ENCODE data around the gene SMC5. TPM values are rescaled to one million over a fixed set of nuclear protein-coding genes. Genes with fewer than 3 reads are reported as not detected.

The SMC5 gene
- total RNA-seq, 1 donor from 2014 or later: 14.6 TPM

GRCh38 chr9:70292253-70292652 lies 33.5 kb downstream of the SMC5 start:
- H3K9me3 ChIP-seq (ENCODE audit: control insufficient read depth in 3 of 3, low read length in 3 of 3): peaks cover 0 to 2% (median 1%) of the 10 kb centered on the region in 3 donors
- H3K27ac ChIP-seq (ENCODE audit: low read depth, low read length): no peak overlapping the region
- H3K36me3 ChIP-seq (ENCODE audit: control insufficient read depth in 3 of 3, insufficient read depth in 3 of 3, low read length in 3 of 3): peaks cover 0 to 6% (median 3%) of the 10 kb centered on the region in 3 donors
- H3K9ac ChIP-seq (ENCODE audit: low read depth in 1 of 3, low read length in 3 of 3): no peak overlapping the region
- no peak overlapping the region for H3K4me3 ChIP-seq (ENCODE audit: low read length in 3 of 3)
- H3K4me1 ChIP-seq (ENCODE audit: control insufficient read depth in 3 of 3, insufficient read depth in 3 of 3, low read length in 3 of 3): no peaks in the 10 kb centered on the region
- H3K27me3 ChIP-seq (ENCODE audit: control insufficient read depth in 3 of 3, insufficient read depth in 3 of 3, low read length in 3 of 3): no peaks in the 10 kb centered on the region

GRCh38 chr9:70293214-70293613 lies 34.4 kb downstream of the SMC5 start:
- Histone ChIP-seq H3K4me3 (ENCODE audit: low read length in 3 of 3) (no peak overlapping the region), H3K36me3 (ENCODE audit: control insufficient read depth in 3 of 3, insufficient read depth in 3 of 3, low read length in 3 of 3) (peaks cover 3 to 7% (median 3%) of the 10 kb centered on the region in 3 donors), H3K27ac (ENCODE audit: low read depth, low read length) (no peak overlapping the region), H3K27me3 (ENCODE audit: control insufficient read depth in 3 of 3, insufficient read depth in 3 of 3, low read length in 3 of 3) (no peaks in the 10 kb centered on the region), H3K9me3 (ENCODE audit: control insufficient read depth in 3 of 3, low read length in 3 of 3) (peaks cover 0 to 2% (median 1%) of the 10 kb centered on the region in 3 donors), H3K9ac (ENCODE audit: low read depth in 1 of 3, low read length in 3 of 3) (no peak overlapping the region), H3K4me1 (ENCODE audit: control insufficient read depth in 3 of 3, insufficient read depth in 3 of 3, low read length in 3 of 3) (no peaks in the 10 kb centered on the region)

DNA sequence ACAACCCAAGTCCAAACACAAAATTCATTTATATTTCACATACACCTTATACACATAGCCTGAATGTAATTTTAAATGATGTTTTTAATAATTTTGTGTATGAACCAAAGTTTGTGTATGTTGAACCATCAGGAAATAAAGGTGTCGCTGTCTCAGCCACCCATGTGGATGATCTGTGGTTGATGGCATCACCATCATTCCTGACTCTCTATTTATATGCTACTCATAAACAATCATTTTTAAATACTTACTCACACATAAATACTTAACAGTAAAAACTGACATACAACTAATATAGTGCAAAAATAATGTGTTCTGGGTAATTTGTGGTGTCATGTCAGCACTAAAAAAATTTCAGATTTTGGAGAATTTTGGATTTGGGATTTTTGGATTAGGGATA lies 38.4 kb downstream of the SMC5 start:
- Histone ChIP-seq H3K4me1 (ENCODE audit: control insufficient read depth in 3 of 3, insufficient read depth in 3 of 3, low read length in 3 of 3) (no peaks in the 10 kb centered on the region), H3K27ac (ENCODE audit: low read depth, low read length) (no peak overlapping the region), H3K27me3 (ENCODE audit: control insufficient read depth in 3 of 3, insufficient read depth in 3 of 3, low read length in 3 of 3) (no peaks in the 10 kb centered on the region), H3K9me3 (ENCODE audit: control insufficient read depth in 3 of 3, low read length in 3 of 3) (peaks cover 0 to 2% (median 0%) of the 10 kb centered on the region in 3 donors), H3K4me3 (ENCODE audit: low read length in 3 of 3) (no peak overlapping the region), H3K36me3 (ENCODE audit: control insufficient read depth in 3 of 3, insufficient read depth in 3 of 3, low read length in 3 of 3) (peaks cover 2 to 19% (median 8%) of the 10 kb centered on the region in 3 donors), H3K9ac (ENCODE audit: low read depth in 1 of 3, low read length in 3 of 3) (no peak overlapping the region)

- H3K4me3 ChIP-seq (ENCODE audit: low read length in 3 of 3): no peak overlapping the region
- no peaks in the 10 kb centered on the region for H3K27me3 ChIP-seq (ENCODE audit: control insufficient read depth in 3 of 3, insufficient read depth in 3 of 3, low read length in 3 of 3)
- no peak overlapping the region for H3K27ac ChIP-seq (ENCODE audit: low read depth, low read length)
- H3K9me3 ChIP-seq (ENCODE audit: control insufficient read depth in 3 of 3, low read length in 3 of 3): no peaks in the 10 kb centered on the region
- H3K9ac ChIP-seq (ENCODE audit: low read depth in 1 of 3, low read length in 3 of 3): no peak overlapping the region
- H3K4me1 ChIP-seq (ENCODE audit: control insufficient read depth in 3 of 3, insufficient read depth in 3 of 3, low read length in 3 of 3): no peaks in the 10 kb centered on the region
- H3K36me3 ChIP-seq (ENCODE audit: control insufficient read depth in 3 of 3, insufficient read depth in 3 of 3, low read length in 3 of 3): peaks cover 2 to 25% (median 13%) of the 10 kb centered on the region in 3 donors
These were observed 39.5 kb downstream of the SMC5 start for GRCh38 chr9:70298245-70298771.

- no peak overlapping the region for H3K9ac ChIP-seq (ENCODE audit: low read depth in 1 of 3, low read length in 3 of 3)
- no peak overlapping the region for H3K27ac ChIP-seq (ENCODE audit: low read depth, low read length)
- no peak overlapping the region for H3K4me3 ChIP-seq (ENCODE audit: low read length in 3 of 3)
- H3K9me3 ChIP-seq (ENCODE audit: control insufficient read depth in 3 of 3, low read length in 3 of 3): no peaks in the 10 kb centered on the region
- H3K27me3 ChIP-seq (ENCODE audit: control insufficient read depth in 3 of 3, insufficient read depth in 3 of 3, low read length in 3 of 3): no peaks in the 10 kb centered on the region
- peaks cover 2 to 33% (median 17%) of the 10 kb centered on the region in 3 donors for H3K36me3 ChIP-seq (ENCODE audit: control insufficient read depth in 3 of 3, insufficient read depth in 3 of 3, low read length in 3 of 3)
- no peaks in the 10 kb centered on the region for H3K4me1 ChIP-seq (ENCODE audit: control insufficient read depth in 3 of 3, insufficient read depth in 3 of 3, low read length in 3 of 3)
These were observed 44.5 kb downstream of the SMC5 start for GRCh38 chr9:70303268-70303667.

- H3K9me3 ChIP-seq (ENCODE audit: control insufficient read depth in 3 of 3, low read length in 3 of 3): no peaks in the 10 kb centered on the region
- peaks cover 7 to 36% (median 21%) of the 10 kb centered on the region in 3 donors for H3K36me3 ChIP-seq (ENCODE audit: control insufficient read depth in 3 of 3, insufficient read depth in 3 of 3, low read length in 3 of 3)
These were observed 46.0 kb downstream of the SMC5 start for GRCh38 chr9:70304810-70305209.

DNA sequence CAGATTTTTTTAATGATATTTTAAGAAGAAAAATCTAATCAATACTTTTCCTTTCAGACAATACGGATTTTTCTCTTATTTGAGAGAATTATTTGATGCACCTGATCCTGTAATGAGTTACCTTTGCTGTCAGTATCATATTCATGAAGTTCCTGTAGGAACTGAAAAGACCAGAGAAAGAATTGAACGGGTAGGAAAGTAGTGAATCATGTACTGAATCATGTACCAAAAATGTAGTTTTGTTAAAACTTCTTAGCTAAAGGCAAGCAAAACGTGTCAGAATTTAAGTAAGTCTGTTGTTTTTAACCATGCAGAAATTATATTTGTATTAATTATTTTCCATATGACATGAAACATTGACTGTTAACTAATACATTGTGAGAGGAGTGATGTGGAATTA lies 56.6 kb downstream of the SMC5 start:
- Histone ChIP-seq H3K9me3 (ENCODE audit: control insufficient read depth in 3 of 3, low read length in 3 of 3) (no peaks in the 10 kb centered on the region), H3K4me3 (ENCODE audit: low read length in 3 of 3) (no peak overlapping the region), H3K4me1 (ENCODE audit: control insufficient read depth in 3 of 3, insufficient read depth in 3 of 3, low read length in 3 of 3) (no peaks in the 10 kb centered on the region), H3K36me3 (ENCODE audit: control insufficient read depth in 3 of 3, insufficient read depth in 3 of 3, low read length in 3 of 3) (peaks cover 5 to 13% (median 7%) of the 10 kb centered on the region in 3 donors), H3K27ac (ENCODE audit: low read depth, low read length) (no peak overlapping the region), H3K9ac (ENCODE audit: low read depth in 1 of 3, low read length in 3 of 3) (no peak overlapping the region), H3K27me3 (ENCODE audit: control insufficient read depth in 3 of 3, insufficient read depth in 3 of 3, low read length in 3 of 3) (no peaks in the 10 kb centered on the region)

More at GRCh38 chr9:70304810-70305209, 46.0 kb downstream of the SMC5 start:
- Histone ChIP-seq H3K4me1 (ENCODE audit: control insufficient read depth in 3 of 3, insufficient read depth in 3 of 3, low read length in 3 of 3) (no peaks in the 10 kb centered on the region), H3K27me3 (ENCODE audit: control insufficient read depth in 3 of 3, insufficient read depth in 3 of 3, low read length in 3 of 3) (no peaks in the 10 kb centered on the region), H3K4me3 (ENCODE audit: low read length in 3 of 3) (no peak overlapping the region), H3K9ac (ENCODE audit: low read depth in 1 of 3, low read length in 3 of 3) (no peak overlapping the region), H3K27ac (ENCODE audit: low read depth, low read length) (no peak overlapping the region)

- Histone ChIP-seq H3K4me3 (ENCODE audit: low read length in 3 of 3) (no peak overlapping the region), H3K27ac (ENCODE audit: low read depth, low read length) (no peak overlapping the region), H3K27me3 (ENCODE audit: control insufficient read depth in 3 of 3, insufficient read depth in 3 of 3, low read length in 3 of 3) (no peaks in the 10 kb centered on the region), H3K36me3 (ENCODE audit: control insufficient read depth in 3 of 3, insufficient read depth in 3 of 3, low read length in 3 of 3) (peaks cover 5 to 22% (median 8%) of the 10 kb centered on the region in 3 donors), H3K9ac (ENCODE audit: low read depth in 1 of 3, low read length in 3 of 3) (no peak overlapping the region), H3K4me1 (ENCODE audit: control insufficient read depth in 3 of 3, insufficient read depth in 3 of 3, low read length in 3 of 3) (no peaks in the 10 kb centered on the region), H3K9me3 (ENCODE audit: control insufficient read depth in 3 of 3, low read length in 3 of 3) (no peaks in the 10 kb centered on the region)
These were observed 59.2 kb downstream of the SMC5 start for GRCh38 chr9:70318002-70318401.

DNA sequence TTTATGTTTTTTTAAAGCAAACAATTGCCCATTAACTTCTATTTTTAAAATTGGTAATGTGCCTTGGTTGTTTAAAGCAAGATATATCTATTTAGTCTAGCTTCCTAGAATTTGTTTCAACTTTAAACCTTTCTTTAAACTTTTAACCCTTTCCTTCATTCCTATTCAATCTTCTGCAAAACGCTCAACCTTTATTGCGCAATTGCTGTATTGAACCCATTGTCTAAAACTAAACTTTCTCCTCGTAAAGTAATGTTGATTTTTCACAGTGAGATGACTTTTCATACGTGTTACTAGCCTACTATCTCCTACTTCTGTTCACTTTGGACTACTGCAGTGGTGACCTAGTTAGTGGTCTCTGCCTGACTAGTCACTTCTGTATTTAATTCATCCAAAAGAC lies 63.3 kb downstream of the SMC5 start:
- Histone ChIP-seq H3K9me3 (ENCODE audit: control insufficient read depth in 3 of 3, low read length in 3 of 3) (no peaks in the 10 kb centered on the region), H3K9ac (ENCODE audit: low read depth in 1 of 3, low read length in 3 of 3) (no peak overlapping the region), H3K4me3 (ENCODE audit: low read length in 3 of 3) (no peak overlapping the region), H3K36me3 (ENCODE audit: control insufficient read depth in 3 of 3, insufficient read depth in 3 of 3, low read length in 3 of 3) (peaks cover 7 to 33% (median 25%) of the 10 kb centered on the region in 3 donors), H3K4me1 (ENCODE audit: control insufficient read depth in 3 of 3, insufficient read depth in 3 of 3, low read length in 3 of 3) (no peaks in the 10 kb centered on the region), H3K27me3 (ENCODE audit: control insufficient read depth in 3 of 3, insufficient read depth in 3 of 3, low read length in 3 of 3) (no peaks in the 10 kb centered on the region), H3K27ac (ENCODE audit: low read depth, low read length) (no peak overlapping the region)

DNA sequence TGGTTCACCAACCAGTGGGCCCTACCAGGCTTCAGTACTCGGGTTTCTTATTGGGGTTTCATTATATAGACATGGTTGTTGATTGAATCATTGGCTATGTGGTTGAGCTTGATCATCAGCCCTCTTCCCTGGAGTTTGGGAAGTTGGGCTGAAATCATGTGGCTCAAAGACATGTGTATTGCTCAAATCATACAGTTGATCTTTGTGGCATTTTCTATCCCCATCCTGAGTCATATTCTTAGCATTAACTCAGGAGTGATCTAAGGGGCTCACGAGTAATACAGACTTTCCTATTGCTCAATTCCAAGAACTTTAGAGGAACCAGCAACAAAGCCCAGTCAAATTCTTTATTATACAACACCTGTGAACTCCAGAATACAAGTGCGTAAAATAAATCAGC lies 66.2 kb downstream of the SMC5 start:
- H3K9me3 ChIP-seq (ENCODE audit: control insufficient read depth in 3 of 3, low read length in 3 of 3): no peaks in the 10 kb centered on the region
- no peak overlapping the region for H3K4me3 ChIP-seq (ENCODE audit: low read length in 3 of 3)
- no peaks in the 10 kb centered on the region for H3K4me1 ChIP-seq (ENCODE audit: control insufficient read depth in 3 of 3, insufficient read depth in 3 of 3, low read length in 3 of 3)
- H3K36me3 ChIP-seq (ENCODE audit: control insufficient read depth in 3 of 3, insufficient read depth in 3 of 3, low read length in 3 of 3): peaks cover 14 to 43% (median 37%) of the 10 kb centered on the region in 3 donors
- no peak overlapping the region for H3K9ac ChIP-seq (ENCODE audit: low read depth in 1 of 3, low read length in 3 of 3)
- H3K27ac ChIP-seq (ENCODE audit: low read depth, low read length): no peak overlapping the region
- H3K27me3 ChIP-seq (ENCODE audit: control insufficient read depth in 3 of 3, insufficient read depth in 3 of 3, low read length in 3 of 3): no peaks in the 10 kb centered on the region

Data from skeletal muscle tissue (tissue), 4 donors.